ENCODE measurements around the gene RANBP6.

- TF ChIP-seq CTCF (conservative IDR thresholded peaks at IDR 0.05 in 1 of 2, IDR thresholded peaks at IDR 0.05 in 1 of 2; ENCODE audit: low read depth in 1 of 2, low read length in 2 of 2), result peak; percentile 52 to 62
- no peak for TF ChIP-seq EZH2 (IDR thresholded peaks at IDR 0.05; ENCODE audit: low read length, missing control alignments)
Observed at GRCh38 chr9:6055216-6055615, 39.8 kb upstream of the RANBP6 start.
